Measurements from ENCODE around the gene CCR9.

The CCR9 gene

DNA sequence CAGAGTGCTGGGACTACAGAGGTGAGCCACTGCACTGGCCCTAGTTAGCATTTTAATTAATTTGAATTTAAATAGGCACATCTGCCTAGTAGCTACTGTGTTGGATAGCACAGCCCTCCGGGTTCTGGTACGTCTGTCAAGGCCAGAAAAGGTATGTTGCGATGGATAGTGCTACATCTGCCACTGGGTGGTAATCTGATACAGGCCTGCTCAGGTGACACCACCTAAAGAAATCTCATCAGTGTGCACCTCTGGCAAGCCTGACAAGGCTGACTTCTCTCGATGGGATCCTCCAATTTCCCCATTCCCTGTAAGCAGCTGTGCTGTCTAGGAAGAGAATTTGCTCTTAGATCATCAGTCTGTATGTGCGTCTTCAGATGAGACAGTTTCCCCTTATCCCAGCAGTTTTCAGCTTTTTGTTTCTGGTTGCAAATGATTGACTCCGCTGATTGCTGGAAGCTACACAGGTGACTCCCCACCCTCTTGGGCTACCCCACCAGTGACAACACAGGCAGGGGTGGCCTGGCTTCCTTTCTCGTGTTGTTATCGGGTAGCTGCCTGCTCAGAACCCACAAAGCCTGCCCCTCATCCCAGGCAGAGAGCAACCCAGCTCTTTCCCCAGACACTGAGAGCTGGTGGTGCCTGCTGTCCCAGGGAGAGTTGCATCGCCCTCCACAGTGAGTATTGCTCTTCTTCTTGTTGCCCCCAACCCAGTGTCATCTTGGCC lies at the start of gene CCR9:
Gene CCR9 (plus strand): TSS at position 565 of the 727 bp plus-strand sequence. CDS start 8,391 bp downstream, outside the sequence.
- no peak for DNase-seq (ENCODE audit: extremely low spot score)
- POLR2A ChIA-PET: no interaction called here
- CTCF ChIA-PET: interaction anchor here (0.6 to 5.7 kb wide), 5 partner anchors 8 to 24 kb away, joined by 3 to 24 read pairs (median 3); no protein-coding TSS in a partner anchor
- TF ChIP-seq CTCF (IDR thresholded peaks at IDR 0.05; ENCODE audit: control extremely low read depth, extremely low read depth, low read depth, missing control alignments): no peak

DNA sequence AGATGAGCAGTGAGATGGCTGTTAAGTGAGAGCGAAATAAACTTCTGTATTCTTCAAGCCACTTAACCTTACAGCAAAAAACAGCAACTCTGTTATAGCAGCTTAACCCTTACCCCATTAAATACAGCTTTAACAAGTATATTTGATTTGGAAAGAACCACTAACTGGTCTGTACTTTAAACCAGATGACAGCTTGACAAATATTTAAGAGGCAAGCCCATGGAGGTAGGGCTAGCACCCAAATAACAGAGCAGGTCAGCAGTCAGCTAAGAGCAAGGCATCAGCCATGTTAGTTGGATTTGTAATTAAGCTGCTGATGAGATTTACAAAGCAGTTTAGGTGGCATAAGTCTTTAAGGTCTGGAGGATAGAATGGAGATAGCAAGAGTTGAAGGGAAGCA lies 47.9 kb upstream of the CCR9 start:
- CTCF ChIA-PET: interaction anchor here (1.1 kb wide), 1 partner anchor 77 kb away, joined by 4 read pairs; no protein-coding TSS in a partner anchor
- POLR2A ChIA-PET: no interaction called here
- no peak for DNase-seq (ENCODE audit: extremely low spot score)
- TF ChIP-seq CTCF (IDR thresholded peaks at IDR 0.05; ENCODE audit: control extremely low read depth, extremely low read depth, low read depth, missing control alignments): no peak

GRCh38 chr3:45841420-45841756 lies 45.0 kb upstream of the CCR9 start:
- DNase-seq (ENCODE audit: extremely low spot score): no peak
- no peak for TF ChIP-seq CTCF (IDR thresholded peaks at IDR 0.05; ENCODE audit: control extremely low read depth, extremely low read depth, low read depth, missing control alignments)
- POLR2A ChIA-PET: interaction anchor here (0.9 kb wide), 1 partner anchor 20 kb away, joined by 3 read pairs; no protein-coding TSS in a partner anchor
- CTCF ChIA-PET: interaction anchor here (0.9 to 4.9 kb wide), 6 partner anchors 12 to 87 kb away, joined by 3 to 23 read pairs (median 6); no protein-coding TSS in a partner anchor

DNA sequence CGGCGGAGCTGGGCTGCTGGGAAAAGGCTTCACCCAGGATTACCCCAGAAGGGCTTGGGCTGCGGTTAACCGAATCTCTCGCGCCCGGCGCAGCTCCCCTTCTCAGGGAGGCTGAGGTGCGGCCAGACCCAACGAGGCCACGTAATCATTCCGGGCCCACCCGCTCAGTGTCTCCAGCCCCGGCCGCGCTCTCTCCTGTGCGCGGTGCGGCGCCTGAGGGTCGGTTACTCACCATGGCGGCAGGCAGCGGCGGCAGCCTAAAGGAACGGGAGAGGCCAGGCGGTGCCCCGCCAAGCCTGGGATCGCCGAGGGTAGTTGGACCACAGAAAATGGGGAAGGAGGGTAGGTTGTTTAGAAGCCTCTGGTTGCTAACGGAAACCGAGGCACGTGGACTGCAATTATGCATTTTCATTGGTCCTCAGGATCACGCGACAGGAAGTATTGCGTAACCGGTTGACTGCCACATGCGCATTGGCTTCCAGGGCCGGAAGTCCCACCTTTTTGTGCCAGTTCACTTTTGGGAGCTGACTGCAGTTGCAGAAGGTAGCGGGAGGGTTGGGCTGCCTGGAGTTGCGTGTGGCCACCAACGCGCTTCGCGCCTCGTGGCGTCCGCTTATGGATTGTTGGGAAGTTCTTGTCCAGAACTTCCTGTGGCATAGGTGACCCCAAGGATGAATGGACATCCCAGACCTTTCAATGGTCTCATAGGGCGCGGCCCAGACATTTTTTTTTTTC lies 44.4 kb upstream of the CCR9 start, which contains the start of gene LZTFL1:
Gene LZTFL1 (minus strand): TSS at position 363 of the 735 bp plus-strand sequence. CDS start 128 bp downstream, at position 235.
- CTCF ChIA-PET: interaction anchor here (0.9 to 4.9 kb wide), 11 partner anchors 9 to 87 kb away, joined by 3 to 23 read pairs (median 5); no protein-coding TSS in a partner anchor
- DNase-seq (ENCODE audit: extremely low spot score): peak; percentile 93
- POLR2A ChIA-PET: interaction anchor here (0.8 to 1.2 kb wide), 3 partner anchors 19 to 60 kb away, joined by 3 read pairs; no protein-coding TSS in a partner anchor
- no peak for TF ChIP-seq CTCF (IDR thresholded peaks at IDR 0.05; ENCODE audit: control extremely low read depth, extremely low read depth, low read depth, missing control alignments)

- TF ChIP-seq CTCF (IDR thresholded peaks at IDR 0.05; ENCODE audit: control extremely low read depth, extremely low read depth, low read depth, missing control alignments): no peak
- DNase-seq (ENCODE audit: extremely low spot score): no peak
- ChIA-PET POLR2A (interaction anchor here (0.8 to 1.2 kb wide), 2 partner anchors 39 to 61 kb away, joined by 3 read pairs; no protein-coding TSS in a partner anchor), CTCF (interaction anchor here (0.8 to 4.9 kb wide), 14 partner anchors 11 to 236 kb away, joined by 3 to 23 read pairs (median 5); no protein-coding TSS in a partner anchor)
These were observed 43.3 kb upstream of the CCR9 start for GRCh38 chr3:45842851-45843625.

Measured in GM10248 (cell line).